ENCODE results near the gene ERMARD.

ERMARD gene

DNA sequence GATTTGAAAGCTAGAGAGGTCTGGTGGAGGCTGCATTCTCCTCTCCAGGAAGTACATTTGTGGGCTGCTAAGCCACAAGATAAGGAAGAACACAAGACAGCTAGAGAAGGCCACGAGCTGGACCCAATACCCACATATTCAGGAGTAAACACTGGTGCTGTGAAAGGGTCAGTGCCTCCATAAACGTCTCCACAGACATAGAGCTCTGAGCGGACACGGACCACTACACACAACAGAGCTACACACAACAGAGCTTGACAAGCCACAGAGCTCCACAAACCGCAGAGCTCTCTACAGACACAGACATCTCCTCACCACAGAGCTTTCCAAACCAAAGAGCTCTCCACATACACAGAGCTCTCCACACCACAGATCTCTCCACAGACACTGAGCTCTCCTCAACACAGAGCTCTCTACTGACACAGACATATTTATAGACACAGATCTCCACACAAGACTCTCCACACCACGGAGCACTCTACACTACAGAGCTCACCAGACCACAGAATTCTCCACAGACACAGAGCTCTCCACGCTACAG lies 51.9 kb downstream of the ERMARD start:
- DNase-seq: no peak

- no peak for DNase-seq
These were observed 52.5 kb downstream of the ERMARD start for GRCh38 chr6:169803816-169804340.

GRCh38 chr6:169804427-169804826 lies 53.0 kb downstream of the ERMARD start:
- no peak for DNase-seq

GRCh38 chr6:169805242-169805838 lies 53.9 kb downstream of the ERMARD start:
- DNase-seq: no peak

GRCh38 chr6:169806701-169807100 lies 55.3 kb downstream of the ERMARD start:
- DNase-seq: no peak

GRCh38 chr6:169807229-169807628 lies 55.8 kb downstream of the ERMARD start:
- DNase-seq: no peak

DNA sequence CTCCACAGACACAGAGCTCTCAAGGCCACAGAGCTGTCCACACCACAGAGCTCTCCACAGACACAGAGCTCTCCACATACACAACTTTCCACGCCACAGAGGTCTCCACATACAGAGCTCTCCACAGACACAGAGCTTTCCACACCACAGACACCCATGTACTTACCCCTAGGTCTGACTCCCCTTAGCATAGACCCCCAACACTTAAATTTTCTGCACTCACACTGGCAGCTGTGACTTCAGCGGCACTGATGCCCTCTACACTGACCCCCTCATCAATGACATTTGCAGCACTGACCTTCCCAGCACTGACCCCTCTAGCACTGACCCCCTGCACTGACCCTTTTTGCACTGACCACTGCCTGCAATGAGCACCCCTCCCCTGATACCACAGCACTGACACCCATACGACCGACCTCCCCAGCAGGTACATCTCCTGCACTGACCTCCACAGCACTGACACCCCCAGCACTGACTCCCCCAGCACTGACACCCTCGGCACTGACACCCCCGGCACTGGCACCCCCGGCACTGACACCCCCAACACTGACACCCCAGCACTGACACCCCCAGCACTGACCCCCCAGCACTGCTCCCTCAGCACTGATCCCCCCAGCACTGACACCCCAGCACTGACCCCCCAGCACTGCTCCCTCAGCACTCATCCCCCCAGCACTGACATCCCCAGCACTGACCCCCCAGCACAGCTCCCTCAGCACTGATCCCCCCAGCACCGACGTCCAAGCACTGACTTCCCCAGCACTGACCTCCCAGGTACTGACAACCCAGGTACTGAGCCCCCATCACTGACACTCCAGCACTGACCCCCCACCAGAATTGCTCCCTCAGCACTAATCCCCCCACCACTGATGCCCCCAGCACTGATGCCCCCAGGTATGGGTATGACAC lies 56.5 kb downstream of the ERMARD start:
- no peak for DNase-seq

DNA sequence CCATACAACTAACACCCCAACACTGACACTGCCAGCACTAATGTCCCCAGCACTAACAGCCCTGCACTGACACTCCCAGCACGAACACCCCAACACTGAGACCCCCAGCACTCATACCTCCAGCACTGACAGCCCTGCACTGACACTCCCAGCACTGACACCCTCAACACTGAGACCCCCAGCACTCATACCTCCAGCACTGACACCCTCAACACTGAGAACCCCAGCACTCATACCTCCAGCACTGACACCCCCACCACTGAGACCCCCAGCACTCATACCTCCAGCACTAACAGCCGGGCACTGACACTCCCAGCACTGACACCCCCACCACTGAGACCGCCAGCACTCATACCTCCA lies 57.2 kb downstream of the ERMARD start:
- DNase-seq: no peak

GRCh38 chr6:169809386-169809785 lies 58.0 kb downstream of the ERMARD start:
- no peak for DNase-seq

DNA sequence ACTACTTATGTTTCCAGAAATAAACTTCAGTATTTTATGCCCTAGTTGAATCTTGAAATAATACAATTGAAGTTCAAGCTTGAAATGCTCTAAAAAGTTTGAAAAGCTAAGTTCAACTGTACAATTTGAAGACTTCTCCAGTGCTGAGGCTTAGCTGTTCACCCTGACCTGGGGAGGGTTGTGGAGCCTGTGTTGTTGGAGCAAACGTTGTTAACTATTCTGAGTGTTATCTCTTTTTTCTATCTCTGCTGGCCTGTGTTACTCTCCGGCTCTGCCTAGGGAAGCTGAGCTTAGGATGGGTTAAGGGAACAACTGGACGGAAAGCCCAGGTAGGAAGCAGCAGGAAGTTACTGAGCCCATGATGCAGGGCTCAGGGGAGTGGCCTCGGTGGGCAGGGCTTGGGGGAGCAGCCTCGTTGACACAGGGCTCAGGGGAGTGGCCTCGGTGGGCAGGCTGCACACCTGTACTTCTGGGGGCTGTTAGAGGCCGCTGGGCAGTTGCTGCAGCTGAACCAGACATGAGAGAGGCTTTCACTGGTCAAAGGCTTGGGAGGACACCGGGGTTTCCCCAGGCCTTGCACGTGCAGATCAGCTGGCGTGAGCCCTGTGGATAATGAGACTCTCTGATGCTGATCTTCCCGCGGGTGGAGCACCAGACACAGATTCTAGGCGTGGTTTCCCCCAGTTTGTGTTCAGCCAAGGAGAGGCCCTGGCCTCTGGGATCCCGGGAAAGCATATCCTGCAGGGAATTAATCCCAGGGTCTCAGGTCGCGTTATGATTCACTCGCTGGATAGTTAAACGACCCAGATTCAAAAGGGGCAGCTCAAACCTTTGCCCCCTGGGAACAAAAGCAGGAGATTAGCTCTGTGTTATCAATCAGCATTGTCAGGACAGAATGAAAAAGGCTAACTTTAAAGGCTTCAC lies 58.9 kb downstream of the ERMARD start:
- DNase-seq: no peak

GRCh38 chr6:169811072-169811471 lies 59.6 kb downstream of the ERMARD start:
- DNase-seq: no peak

GRCh38 chr6:169811521-169812256 lies 60.3 kb downstream of the ERMARD start:
- no peak for DNase-seq

- DNase-seq: no peak
These were observed 60.8 kb downstream of the ERMARD start for GRCh38 chr6:169812257-169812644.

DNA sequence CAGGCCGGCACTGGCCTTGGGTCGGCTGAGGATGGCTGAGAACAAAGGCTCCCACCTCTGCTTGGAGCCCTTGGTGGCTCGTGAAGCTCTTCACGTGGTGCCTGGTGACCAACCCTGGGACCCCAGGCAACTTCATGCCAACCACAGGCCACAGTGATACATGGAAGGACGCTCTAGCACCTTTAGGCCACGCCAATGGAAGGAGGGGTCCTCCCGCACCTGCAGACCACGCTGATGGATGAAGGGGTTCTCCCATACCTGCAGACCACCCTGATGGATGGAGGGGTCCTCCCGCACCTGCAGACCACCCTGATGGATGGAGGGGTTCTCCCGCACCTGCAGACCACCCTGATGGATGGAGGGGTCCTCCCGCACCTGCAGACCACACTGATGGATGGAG lies 62.5 kb downstream of the ERMARD start:
- DNase-seq: no peak

DNA sequence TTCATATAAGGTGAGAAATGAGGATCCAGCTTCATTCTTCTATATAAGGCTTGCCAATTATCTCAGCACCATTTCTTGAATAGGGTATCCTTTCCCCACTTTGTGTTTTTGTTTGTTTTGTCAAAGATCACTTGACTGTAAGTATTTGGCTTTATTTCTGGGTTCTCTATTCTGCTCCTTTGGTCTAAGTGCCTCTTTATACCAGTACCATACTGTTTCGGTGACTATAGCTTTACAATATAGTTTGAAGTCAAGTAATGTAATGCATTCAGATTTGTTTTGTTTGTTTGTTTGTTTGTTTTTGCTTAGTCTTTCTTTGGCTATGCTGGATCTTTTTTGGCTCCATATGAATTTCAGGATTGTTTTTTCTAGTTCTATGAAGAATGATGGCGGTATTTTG lies 64.6 kb downstream of the ERMARD start:
- DNase-seq: no peak

DNA sequence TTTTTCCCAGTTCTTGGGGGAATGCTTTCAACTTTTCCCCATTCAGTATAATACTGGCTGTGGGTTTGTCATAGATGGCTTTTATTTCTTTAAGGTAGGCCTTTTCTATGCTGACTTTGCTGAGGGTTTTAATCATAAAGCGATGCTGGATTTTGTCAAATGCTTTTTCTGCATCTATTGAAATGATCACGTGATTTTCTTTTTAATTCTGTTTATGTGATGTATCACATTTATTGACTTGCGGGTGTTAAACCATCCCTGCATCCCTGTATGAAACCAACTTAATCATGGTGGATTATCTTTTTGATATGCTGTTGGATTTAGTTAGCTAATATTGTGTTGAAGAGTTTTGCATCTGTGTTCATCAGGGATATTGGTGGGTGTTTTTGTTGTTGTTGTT lies 65.6 kb downstream of the ERMARD start:
- no peak for DNase-seq

DNA sequence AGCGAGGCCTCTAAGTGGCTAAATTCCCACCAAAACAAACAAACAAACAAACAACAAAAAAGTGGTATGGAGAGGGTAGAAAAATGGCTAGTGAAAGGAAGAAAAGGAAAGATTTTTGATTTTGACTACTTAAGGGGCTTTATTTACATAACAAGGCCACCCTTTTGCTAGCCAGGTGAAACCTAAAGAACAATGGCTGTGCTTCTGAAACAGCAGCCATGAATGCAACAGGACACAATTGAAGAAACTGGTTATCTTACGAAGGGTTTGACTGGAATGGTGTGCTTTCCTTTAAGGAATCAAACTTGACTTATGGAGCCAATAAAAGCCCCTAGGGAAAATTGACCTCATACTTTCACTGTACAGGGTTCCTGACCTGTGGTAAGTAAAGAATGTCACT lies 68.9 kb downstream of the ERMARD start:
- no peak for DNase-seq

DNA sequence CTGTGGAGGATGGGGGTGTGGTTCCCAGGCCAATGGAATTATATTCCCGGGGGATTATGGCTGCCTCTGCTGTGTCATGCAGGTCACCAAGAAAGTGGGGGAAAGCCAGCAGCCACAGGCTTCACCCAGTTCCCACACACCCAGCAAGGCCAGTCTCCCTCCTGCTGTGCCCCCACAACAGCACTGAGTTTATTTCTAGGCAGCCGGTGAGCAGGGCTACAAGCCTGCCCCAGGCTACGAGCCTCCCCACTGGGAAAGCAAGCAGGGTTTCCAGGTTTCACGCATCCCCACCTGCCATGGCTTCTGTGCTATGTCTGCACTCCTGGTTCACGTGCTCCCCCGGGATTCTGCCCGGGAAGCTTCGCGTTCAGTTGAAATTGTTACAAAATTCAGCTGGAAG lies 72.6 kb downstream of the ERMARD start:
- DNase-seq: no peak

DNA sequence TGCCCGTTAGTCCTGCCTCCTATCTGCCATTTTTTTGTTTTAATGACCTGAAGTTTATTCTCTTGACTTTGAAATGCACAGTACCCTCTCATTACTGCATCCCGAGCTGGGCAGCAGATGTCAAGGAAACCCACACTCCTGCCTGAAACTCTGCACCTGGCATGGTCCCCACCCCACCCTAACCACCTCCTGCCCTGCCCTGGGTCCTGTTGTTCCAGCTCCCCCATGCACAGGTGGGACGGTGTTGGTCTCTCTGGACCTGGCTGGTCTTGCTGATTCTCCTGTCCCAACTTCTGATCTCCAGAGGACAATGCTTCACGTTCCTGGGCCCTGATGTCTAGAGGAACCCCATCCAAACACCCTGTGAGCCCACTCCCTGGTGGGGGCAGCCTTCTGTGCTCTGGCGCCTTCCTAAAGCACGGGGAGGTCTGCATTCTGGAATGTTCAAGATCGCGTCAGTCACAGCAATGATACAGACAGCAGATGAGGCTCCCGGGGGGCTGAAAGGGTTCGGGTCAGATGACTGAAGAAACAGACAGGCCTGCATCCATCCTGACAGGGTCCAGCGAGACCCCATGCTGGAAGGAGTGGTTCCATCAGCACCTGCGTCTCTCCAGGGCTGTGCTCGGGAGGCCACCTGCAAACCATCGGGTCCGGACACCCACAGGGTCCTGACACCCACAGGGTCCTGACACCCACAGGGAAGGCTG lies 73.6 kb downstream of the ERMARD start:
- DNase-seq: no peak

GRCh38 chr6:169825558-169826225 lies 74.3 kb downstream of the ERMARD start:
- DNase-seq: no peak

DNA sequence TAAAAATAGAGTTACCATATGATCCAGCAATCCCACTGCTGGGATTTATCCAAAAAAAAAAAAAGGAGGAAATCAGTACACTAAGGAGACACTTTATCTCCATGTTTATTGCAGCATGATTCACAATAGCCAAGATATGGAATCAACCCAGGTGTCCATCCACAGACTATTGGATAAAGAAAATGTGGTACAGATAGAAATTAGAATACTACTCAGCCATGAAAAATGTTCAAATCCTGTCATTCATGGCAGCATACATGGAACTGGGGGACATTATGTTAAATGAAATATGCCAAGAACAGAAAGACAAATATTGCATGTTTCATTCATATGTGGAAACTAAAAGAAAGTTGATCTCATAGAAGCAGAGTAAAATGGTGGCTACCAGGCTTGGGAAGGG lies 75.3 kb downstream of the ERMARD start:
- DNase-seq: no peak
